Measurements from ENCODE around the gene STRC.
"Not testable (repeated sequence)": the region's sequence is repeated elsewhere in the genome, so short reads cannot be mapped to it uniquely, and the experiment has no call there.

Gene STRC

DNA sequence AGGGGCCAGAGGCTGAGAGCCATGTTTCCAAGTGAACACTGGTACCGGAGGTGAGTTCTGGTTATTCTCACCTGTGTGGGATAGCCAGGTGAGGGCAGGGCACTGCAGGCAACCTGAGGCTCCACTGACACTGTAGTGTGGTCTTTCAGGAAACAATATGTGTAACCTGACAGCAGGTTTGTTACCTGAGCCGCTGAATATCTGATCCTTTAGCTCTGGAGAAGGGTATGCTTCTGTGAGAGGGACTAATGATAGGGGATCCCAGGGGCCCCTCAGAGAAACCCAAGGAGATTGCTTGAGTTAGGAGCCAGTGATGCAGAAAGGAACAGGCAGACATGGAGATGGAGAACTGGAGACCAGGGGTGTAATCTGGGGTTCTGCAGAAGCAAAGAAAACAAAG, at the start of gene STRC:
STRC (minus strand) TSS at position 101 of the 400 bp plus-strand sequence; CDS start at position 23, 78 bp downstream.
- DNase-seq = not testable (repeated sequence)

GRCh38 chr15:43666177-43666576, 47.6 kb upstream of the STRC start:
- not testable (repeated sequence) for DNase-seq

DNA sequence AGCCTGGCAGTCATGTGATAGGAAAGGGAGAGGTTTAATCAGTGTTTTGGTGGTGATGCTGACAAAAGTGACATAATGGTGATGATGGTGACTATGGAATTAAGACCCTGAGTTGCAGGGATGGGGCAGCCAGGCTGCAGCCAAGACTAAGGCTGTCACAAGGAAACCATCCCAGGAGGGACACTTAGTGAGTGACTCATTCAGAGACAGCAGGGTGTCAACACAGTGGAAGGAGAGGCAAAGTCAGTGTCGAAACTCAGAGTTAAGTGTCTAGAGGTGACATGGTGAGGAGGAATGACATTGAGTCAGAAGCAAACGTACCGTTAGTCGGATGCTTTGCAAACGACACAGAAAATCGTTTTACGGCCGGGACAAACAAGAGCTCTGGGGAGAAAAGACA, 44.7 kb upstream of the STRC start:
- not testable (repeated sequence) for DNase-seq

GRCh38 chr15:43662293-43662692, 43.7 kb upstream of the STRC start:
- DNase-seq = not testable (repeated sequence)

GRCh38 chr15:43659727-43660126, 41.1 kb upstream of the STRC start:
- DNase-seq = not testable (repeated sequence)

DNA sequence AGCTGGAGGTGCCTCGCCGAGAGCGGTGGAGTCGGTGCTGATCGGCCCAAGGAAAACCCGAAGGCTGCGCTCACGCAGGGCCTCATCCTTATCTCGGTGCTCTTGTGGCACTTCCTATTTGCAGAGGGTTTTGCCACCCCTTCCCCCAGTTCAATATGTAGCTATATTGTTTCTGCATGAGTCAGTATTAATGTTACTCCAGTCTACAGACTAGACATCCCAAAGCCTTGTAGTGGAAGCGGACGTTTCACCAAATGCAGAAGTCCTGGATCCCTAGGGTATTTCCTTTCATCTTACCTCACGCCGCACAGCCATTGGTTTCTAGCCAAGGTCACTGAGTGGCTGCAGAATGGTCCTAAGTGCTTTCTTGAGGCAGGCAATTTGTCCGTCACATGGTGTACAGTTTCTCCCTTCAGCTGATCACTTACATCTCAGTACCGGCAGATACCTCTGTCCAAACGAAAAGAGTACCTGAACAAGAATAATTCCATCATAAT, 30.9 kb upstream of the STRC start:
- DNase-seq = not testable (repeated sequence)

DNA sequence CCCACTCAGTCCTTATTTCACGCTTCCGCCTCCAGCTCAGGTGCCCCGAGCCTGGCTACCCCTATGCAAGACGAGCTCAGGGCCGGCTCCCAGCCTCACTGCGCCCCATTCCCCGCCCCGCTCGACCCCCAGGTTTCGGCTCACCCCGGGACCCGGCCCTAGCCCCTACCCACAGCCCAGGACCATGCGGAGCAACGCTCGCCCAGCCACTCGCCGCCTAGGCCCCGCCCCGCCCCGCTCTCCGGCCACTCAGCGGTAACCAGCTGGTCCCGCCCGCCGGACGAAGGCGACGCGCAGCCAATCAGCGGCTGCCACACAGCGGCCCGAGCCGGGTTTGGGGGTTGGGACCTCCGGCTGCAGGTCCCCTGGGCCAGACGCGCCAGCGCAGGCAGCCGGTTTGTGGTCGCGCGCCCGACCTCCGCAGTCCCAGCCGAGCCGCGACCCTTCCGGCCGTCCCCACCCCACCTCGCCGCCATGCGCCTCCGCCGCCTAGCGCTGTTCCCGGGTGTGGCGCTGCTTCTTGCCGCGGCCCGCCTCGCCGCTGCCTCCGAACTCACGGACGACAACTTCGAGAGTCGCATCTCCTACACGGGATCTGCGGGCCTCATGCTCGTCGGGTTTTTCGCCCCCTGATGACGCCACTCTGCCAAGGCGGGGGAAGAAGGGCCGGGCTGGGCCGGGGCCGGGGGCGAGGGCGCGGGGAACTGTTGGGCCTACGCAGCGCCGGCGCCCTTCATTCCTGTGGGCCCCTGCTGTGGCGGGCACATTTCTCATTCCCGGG, 30.2 kb upstream of the STRC start, which contains the start of gene CATSPER2:
CATSPER2 (minus strand) TSS at position 196 of the 781 bp plus-strand sequence. CDS start 783 bp downstream, outside the sequence.
- DNase-seq = no peak

- DNase-seq = not testable (repeated sequence)
Observed at GRCh38 chr15:43638464-43639204, 20.0 kb upstream of the STRC start.

- not testable (repeated sequence) for DNase-seq
Observed at GRCh38 chr15:43626937-43627336, 8.3 kb upstream of the STRC start.

- no peak for DNase-seq
Observed at GRCh38 chr15:43625106-43625505, 6.5 kb upstream of the STRC start.

DNA sequence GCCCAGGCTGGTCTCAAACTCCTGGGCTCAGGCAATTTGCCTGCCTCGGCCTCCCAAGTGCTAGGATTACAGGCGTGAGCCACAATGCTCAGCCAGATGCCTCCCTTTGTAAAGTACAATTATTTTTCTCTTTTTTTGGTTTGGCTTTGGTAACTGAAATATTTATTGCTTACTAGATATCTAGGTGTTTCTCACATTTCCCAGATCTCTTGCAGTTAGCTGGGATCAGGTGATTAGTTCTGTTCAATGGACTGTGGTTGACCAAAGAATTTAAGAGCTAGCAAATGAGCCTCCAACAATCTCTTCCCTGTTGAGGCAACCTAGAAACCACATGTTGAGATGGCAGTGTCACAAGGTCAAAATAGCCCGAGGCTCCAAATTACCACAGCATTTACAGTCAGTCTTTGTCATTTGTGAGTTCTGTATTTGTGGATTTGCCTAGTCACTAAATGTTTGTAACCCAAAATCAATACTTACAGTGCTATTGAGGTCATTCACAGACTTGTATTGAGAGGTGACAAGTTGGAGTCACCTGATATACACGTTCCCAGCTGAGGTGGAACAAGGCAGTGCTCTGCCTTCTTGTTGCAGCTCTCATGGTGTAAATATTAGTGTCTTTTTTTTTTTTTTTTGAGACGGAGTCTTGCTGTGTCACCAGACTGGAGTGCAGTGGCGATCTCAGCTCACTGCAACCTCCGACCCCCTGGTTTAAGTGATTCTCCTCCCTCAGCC, 3.6 kb upstream of the STRC start:
- DNase-seq = not testable (repeated sequence)

GRCh38 chr15:43617750-43618149, 850 bp downstream of the STRC start:
- DNase-seq = not testable (repeated sequence)

DNA sequence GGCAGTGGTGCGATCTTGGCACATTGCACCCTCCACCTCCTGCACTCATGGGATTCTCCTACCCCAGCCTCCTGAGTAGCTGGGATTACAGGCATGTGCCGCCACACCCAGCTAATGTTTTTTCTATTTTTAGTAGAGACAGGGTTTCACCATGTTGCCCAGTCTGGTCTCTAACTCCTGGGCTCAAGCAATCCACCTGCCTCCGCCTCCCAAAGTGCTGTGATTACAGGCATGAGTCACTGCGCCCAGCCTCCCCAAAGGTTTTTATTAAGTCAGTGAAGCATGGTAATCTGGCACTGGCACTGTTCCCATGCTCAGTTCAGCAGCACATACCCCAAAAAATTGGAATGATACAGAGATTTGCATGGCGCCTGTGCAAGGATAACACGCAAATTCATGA, 16.4 kb downstream of the STRC start:
- DNase-seq = not testable (repeated sequence)

DNA sequence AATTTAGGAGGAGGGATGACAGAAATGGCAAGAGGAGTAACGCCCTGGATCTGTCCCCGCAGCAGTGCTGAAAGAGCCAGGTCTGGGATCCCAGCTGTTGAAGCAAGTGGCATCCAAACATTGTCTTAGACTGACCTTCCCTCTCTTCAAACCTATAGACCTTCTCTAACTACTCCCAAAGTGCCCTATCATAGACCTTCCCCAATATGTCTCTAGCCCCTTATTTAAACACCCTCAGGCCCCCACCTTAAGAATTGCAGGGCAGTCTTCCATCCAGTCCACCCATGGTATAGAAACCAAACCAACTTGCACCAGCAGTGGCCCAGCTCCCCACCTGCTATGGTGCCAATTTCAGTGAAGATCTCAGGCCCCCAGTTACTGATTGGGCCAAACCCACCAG, 18.4 kb downstream of the STRC start:
- not testable (repeated sequence) for DNase-seq

GRCh38 chr15:43599131-43599530, 19.5 kb downstream of the STRC start:
- DNase-seq = not testable (repeated sequence)

- DNase-seq = not testable (repeated sequence)
Observed at GRCh38 chr15:43593328-43594190, 25.0 kb downstream of the STRC start, which contains the start of gene CKMT1B. Gene CKMT1B, plus strand, starts transcription at chr15:43594027. Its CDS starts 192 bp downstream, at chr15:43594219.

- DNase-seq = not testable (repeated sequence)
Observed at GRCh38 chr15:43592841-43593240, 25.8 kb downstream of the STRC start.

- not testable (repeated sequence) for DNase-seq
Observed at GRCh38 chr15:43589778-43590466, 28.7 kb downstream of the STRC start, which contains the start of gene PPIP5K1. Gene PPIP5K1, minus strand, starts transcription at chr15:43590208. Its CDS starts 5,704 bp downstream, at chr15:43584504.

- not testable (repeated sequence) for DNase-seq
Observed at GRCh38 chr15:43574607-43575006, 44.0 kb downstream of the STRC start.

DNA sequence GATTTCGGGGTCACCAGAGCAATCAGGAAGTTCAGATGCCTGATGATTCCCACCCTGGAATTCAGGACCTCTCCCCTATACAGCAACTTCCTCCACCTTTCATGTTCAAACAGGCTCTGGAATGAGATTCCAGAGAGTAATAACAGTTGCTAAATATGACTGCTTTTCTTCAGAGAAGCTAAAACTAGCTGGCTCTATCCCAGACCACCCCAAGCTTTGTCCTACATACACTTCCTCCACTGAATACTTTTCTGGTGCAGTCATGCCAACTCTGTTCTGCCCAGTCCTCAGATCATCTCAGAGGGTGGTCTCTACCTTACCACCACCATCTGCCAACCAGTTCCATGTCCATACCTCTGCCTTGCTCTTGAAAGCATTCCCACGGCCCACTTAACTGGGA, 52.0 kb downstream of the STRC start:
- DNase-seq = not testable (repeated sequence)

- DNase-seq = not testable (repeated sequence)
Observed at GRCh38 chr15:43563793-43564192, 54.8 kb downstream of the STRC start.
